NK-92 treated with Interleukin-12 subunit alpha and Interleukin-12 subunit beta, amount 100 ng/mL, for 24 hours (cell line): ENCODE results near the gene PDE6B.
"Not testable (repeated sequence)": the region's sequence is repeated elsewhere in the genome, so short reads cannot be mapped to it uniquely, and the experiment has no call there.

ENCODE experiments used
- DNase-seq: peaks from one replicate; lab custom pipeline; 2025; lab: John Stamatoyannopoulos, UW

Gene PDE6B

GRCh38 chr4:656436-657337, 31.3 kb downstream of the PDE6B start:
- no peak for DNase-seq

- no peak for DNase-seq
Measured at GRCh38 chr4:657338-657833, 32.0 kb downstream of the PDE6B start.

- no peak for DNase-seq
Measured at GRCh38 chr4:657834-658667, 32.7 kb downstream of the PDE6B start.

GRCh38 chr4:658681-659667, 33.6 kb downstream of the PDE6B start:
- no peak for DNase-seq

- no peak for DNase-seq
Measured at GRCh38 chr4:659851-660250, 34.5 kb downstream of the PDE6B start.

- no peak for DNase-seq
Measured at GRCh38 chr4:660401-660800, 35.0 kb downstream of the PDE6B start.

- no peak for DNase-seq
Measured at GRCh38 chr4:661231-661630, 35.9 kb downstream of the PDE6B start.

- no peak for DNase-seq
Measured at GRCh38 chr4:661881-662761, 36.7 kb downstream of the PDE6B start.

GRCh38 chr4:663046-663437, 37.7 kb downstream of the PDE6B start:
- no peak for DNase-seq

GRCh38 chr4:663438-664428, 38.4 kb downstream of the PDE6B start:
- DNase-seq = peak; percentile 42

- no peak for DNase-seq
Measured at GRCh38 chr4:664713-665231, 39.4 kb downstream of the PDE6B start.

GRCh38 chr4:665381-665750, 40.0 kb downstream of the PDE6B start:
- no peak for DNase-seq

GRCh38 chr4:665751-666435, 40.5 kb downstream of the PDE6B start:
- no peak for DNase-seq

GRCh38 chr4:666436-666810, 41.0 kb downstream of the PDE6B start:
- no peak for DNase-seq

GRCh38 chr4:666822-667544, 41.6 kb downstream of the PDE6B start:
- no peak for DNase-seq

- DNase-seq = no peak
Measured at GRCh38 chr4:667545-667925, 42.2 kb downstream of the PDE6B start.

GRCh38 chr4:668219-668618, 42.8 kb downstream of the PDE6B start:
- not testable (repeated sequence) for DNase-seq
